A673 (cell line): Measurements from ENCODE around the gene TSSC4.

Experiments used
- EZH2 ChIP-seq: fragments of 200-600 bp; sonication (generic); IDR thresholded peaks from 2 replicates; pipeline ENCODE4 v1.6.1; 2017; ENCODE audit warnings: borderline replicate concordance, low read depth, mild to moderate bottlenecking, mixed read lengths, antibody characterized with exemption, low read length; ENCODE audit not compliant: poor library complexity, severe bottlenecking
- TF ChIP-seq, protein P1 (sequence below): fragments of 300-800, 200-600 bp; sonication (generic); conservative IDR thresholded peaks from 2 replicates; pipeline ENCODE4 v1.5.1; 2017; ENCODE audit warnings: low read depth, mild to moderate bottlenecking, antibody characterized with exemption, low read length, moderate library complexity, mixed read lengths

DNA sequence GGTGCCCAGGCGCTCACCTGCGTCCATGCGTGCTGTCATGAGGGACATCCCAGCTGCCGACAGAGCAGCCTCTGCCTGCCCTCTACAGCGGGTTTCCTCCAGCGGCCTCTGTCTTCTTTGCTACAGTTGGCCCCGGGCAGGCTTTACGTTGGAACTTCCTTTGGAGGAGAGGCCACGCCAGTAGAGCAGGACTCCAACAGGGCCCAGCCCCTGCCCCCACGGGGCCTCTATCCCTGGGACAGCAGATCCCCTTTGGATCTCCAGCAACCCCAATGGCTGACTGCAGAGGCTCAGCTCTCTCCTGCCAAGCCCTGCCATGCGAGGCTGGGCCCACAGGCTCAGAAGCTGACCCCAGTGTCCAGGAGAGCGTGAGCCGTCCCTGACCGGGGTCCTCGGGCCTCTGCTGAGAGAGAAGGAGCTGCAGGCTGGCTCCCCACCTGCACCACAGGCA, 31.6 kb downstream of the TSSC4 start:
- TF ChIP-seq, protein P1, sequence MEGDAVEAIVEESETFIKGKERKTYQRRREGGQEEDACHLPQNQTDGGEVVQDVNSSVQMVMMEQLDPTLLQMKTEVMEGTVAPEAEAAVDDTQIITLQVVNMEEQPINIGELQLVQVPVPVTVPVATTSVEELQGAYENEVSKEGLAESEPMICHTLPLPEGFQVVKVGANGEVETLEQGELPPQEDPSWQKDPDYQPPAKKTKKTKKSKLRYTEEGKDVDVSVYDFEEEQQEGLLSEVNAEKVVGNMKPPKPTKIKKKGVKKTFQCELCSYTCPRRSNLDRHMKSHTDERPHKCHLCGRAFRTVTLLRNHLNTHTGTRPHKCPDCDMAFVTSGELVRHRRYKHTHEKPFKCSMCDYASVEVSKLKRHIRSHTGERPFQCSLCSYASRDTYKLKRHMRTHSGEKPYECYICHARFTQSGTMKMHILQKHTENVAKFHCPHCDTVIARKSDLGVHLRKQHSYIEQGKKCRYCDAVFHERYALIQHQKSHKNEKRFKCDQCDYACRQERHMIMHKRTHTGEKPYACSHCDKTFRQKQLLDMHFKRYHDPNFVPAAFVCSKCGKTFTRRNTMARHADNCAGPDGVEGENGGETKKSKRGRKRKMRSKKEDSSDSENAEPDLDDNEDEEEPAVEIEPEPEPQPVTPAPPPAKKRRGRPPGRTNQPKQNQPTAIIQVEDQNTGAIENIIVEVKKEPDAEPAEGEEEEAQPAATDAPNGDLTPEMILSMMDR: no peak
- TF ChIP-seq EZH2: no peak
